GM18508 (cell line): ENCODE measurements around the gene ARL5C.

Experiments
- ATAC-seq: cut with Tn5 transposase; IDR thresholded peaks from one replicate; pipeline ENCODE4 v1.9.1; 2021; ENCODE audit warnings: moderate number of reproducible peaks; ENCODE audit not compliant: insufficient read depth, unreplicated experiment

Gene ARL5C

DNA sequence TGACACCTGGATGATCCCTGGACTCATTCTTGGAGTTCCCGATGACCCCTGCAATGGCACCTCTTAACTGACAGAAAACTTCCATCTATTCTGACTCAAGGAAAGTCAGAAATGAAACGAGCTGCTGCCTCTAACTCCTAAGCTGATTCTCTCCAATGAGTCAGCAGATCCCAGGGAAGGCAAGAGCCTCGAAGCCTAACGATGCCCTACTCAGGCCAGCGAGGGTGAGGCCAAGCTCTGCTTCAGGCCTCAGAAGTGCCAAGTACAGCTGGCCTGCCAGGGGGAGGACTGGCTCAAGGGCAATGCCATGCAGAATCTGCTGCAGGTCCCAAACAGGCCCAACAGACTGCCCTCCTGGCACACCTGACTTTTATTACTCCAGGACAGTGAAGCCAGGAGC lies 50.8 kb downstream of the ARL5C start:
- ATAC-seq = no peak

DNA sequence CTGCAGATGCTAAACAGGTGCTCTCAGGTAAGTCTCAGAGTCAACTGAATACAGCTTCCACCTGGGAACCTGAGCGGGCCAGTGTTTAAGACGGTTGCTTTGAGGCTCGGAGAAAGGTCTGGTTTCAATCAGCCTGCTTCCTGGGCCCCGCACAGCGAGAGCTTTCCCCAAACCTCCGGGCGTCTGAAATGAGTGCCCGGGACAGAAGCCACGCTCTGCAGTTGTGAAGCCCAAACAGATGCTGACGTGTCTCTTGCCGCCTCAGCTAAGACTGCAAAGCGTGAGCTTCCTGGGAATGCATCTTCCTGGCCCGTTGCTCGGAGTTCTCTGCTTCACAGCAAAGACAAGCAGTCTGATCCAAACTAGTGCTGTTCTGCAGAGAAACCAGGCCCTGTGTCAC lies 51.2 kb downstream of the ARL5C start:
- no peak for ATAC-seq

DNA sequence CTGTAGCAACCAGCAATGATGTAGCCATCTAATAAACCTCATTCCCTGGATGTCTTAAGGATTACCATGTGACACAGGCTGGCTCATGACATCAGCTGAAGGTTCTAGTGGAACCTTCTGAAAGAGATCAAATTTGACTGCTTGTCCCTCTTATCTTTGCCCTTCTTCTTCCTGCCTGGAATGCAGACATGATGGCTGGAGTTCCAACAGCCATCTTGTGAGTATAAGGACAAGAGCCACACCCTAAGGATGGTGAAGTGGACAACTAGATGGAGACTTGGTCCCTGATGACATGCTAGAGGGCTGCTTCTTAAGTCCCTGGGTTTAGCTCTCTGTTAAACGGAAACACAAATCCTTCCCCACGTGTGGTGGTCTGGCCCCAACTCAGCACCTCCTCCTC lies 52.1 kb downstream of the ARL5C start:
- ATAC-seq = no peak

DNA sequence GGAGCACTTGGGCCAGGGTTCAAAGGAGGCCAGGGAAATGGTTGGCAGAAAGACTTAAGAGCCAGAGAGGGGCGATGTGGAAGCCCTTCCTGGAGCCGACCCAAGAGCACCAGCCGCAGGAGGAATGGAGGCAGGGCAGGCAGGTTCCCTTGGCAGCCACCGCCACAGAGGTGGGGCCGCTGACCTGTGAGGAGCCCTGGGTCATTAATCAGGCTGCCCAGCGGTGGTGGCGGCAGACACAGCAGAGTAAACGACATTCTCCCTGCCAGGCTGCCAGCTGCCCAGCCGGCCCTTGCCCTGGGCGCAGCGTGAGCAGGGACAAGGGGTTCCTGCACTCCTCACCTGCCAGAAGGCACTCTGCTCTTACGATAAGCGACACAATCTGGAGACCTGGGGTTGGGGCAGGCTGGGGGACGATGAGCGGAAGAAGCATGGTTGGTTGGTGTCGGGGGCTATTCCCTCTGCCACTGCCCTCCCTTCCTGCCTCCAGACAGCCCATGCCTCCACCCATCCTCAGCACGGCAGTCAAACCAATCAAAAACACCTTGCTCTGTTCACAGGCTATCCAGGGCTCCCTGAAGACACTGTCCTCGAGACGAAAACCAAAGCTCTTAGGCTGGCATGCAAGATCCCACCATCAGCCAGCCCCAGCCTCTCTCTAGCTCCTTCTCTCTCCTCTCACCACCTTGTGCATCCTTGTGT lies 55.4 kb downstream of the ARL5C start:
- ATAC-seq = no peak

DNA sequence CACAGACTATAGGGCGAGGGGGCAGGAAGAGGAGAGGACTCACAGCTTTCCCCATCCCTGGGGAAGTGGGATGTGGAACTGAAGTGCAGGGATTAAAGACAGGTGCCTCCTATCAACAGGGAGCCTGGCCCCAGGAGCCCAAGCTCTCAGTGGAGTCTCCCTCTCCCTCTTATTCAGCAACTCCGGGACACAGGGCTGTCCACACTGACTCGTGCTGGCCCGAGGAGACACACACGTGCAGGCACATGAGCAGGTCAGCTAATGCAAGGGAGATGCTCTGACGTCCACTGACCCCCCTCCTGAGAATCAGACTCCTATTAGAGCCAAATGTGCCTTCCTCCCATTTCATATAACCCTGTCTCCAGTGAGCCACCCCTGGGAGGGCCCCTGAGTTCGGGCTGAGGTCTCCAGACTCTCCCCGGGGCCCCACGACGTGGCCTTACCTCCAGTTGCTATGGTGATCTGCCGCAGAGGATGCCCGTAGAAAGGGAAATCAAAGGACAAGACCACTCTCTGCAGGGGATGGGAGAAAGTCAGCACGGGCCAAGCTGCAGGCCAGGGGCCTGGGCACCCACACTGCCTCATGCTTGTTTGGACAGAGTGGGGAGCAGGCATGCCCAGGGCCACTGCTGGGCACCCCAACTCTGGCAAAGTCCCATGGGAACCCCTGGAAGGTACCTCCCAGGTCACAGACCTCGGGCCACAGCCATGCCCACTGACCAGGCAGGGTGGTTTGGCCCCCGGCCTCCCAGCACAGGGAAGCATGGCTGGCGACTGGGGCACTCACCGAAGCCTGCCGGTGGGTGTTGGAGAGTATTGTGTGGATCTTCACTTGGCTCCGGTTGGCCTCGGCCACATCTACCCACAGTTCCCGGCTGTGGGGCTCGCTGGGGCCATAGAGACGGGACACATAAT lies 57.2 kb downstream of the ARL5C start:
- ATAC-seq = no peak

DNA sequence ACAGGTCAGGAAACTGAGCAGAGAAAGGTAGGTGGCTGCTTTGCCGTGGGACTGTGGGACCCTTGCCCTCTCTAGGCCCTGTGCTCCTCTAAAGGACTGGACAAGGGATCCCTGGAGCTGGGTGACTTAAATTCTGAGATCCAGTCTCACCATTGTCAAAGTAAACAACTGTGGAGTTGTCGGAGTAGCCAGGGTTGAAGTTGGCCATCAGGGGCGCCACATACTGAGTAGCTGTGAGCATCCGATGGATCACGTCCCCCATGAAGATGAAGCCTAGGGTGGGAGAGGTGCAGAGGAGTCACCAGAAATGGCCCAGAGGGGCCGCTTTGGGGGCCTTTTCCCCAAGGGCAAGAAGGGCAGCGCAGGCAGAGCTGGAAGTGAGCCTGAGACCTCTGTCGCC lies 58.0 kb downstream of the ARL5C start:
- no peak for ATAC-seq

DNA sequence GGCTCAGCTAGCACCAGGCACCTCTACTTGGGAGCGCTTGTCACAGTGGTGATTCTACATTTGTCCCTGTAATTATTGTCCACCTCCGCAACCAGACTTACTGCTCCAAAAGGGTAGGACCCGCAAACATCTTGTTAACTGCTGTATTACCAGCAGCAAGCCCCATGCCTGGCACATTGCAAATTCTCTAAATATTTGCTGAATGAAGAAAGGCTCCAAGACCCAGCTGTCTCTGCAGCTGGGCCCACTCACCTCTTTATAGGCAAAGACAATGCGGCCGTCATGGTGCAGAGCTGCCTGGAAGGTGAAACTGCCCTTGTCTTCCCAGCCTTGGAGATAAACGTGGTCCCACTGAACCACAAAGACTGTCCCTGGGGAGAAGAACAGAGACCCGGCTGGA lies 58.8 kb downstream of the ARL5C start:
- no peak for ATAC-seq
